HG03378 (cell line): ENCODE measurements around the gene SYCN.

Experiments
- ATAC-seq: cut with Tn5 transposase; IDR thresholded peaks from one replicate; pipeline ENCODE4 v1.9.1; 2021; ENCODE audit warnings: mild to moderate bottlenecking, moderate library complexity; ENCODE audit not compliant: unreplicated experiment

The SYCN gene

DNA sequence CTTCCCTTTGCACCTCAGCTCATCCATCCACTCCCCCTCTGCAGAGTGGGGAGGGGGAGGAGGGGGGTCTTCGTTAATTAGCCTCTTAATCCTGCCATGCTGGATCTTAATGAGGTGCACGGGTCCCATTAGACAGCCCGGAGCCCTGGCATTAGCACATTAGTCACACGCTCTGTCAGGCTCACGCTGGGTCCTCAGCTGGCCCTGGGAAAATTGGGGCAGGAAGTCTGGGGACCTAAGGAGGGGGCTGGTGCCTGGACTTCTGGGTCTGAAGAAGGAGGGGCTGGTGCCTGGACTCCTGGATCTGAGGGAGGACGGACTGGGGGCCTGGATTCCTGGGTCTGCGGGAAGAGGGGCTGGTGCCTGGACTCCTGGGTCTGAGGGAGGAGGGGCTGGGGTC, 7.7 kb downstream of the SYCN start:
- no peak for ATAC-seq

DNA sequence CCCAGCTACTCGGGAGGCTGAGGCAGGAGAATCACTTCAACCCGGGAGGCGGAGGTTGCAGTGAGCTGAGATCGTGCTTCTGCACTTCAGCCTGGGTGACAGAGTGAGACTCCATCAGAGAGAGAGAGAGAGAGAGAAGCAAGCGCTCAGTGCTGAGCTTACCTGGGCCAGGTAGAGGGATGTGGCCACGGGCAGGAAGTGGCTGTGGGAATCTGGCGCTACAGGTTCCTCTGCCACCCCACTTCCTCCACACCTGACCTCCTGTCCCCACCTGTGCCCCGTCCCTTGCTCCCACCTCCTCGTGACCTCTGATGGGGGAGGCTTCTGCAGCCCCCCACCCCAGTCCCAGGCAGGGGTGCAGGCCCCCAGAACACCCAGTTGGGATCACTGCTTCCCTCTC, 8.3 kb downstream of the SYCN start:
- ATAC-seq: no peak

DNA sequence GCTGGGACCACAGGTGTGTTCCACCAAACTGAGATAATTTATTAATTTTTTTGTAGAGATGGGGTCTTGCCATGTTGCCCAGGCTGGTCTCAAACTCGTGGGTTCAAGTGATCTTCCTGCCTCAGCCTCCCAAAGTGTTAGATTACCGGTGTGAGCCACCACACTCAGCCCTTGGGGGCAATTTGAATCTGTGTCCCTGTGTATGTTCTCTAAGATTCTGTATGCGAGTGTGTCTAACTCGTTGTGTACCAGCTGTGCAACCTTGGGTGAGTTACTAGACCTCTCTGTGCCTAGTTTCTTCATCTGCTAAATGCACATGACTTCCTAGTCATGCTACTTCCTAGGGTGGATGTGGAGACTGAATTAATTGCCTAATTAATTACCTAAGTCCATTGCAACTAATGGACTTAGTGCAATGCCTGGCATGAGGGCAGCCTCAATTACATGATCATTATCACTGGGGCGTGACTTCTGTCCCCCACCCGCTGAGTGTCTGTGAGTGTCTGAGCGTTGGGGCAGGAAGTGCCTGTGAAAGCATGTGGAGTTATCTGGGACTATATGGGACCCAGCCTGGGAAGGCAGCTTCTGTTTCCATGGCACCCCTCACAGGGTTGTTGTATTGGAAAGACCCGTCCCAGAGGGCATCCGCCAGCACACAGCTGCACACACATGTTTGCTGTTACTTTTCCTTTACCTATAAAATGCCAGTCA, 9.1 kb downstream of the SYCN start:
- ATAC-seq: no peak

DNA sequence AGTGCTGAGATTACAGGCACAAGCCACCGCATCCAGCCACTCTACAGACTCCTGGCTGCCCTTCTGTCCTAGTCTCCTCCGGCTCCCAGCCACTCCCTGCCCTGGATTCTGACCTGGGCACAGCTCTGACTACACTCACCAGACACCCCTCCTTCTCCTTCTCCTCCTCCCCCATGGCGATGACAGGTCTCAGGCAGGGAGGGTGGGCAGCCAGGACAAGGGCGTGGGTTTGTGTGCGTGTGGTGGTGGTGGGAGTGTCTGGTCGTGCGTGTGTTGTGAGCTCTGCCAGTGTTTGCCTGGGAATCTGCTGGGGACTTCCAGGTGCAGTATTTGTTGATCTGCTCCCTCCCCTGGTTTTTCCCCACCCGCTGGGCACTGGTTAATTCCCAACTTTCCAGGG, 10.3 kb downstream of the SYCN start:
- ATAC-seq: no peak

DNA sequence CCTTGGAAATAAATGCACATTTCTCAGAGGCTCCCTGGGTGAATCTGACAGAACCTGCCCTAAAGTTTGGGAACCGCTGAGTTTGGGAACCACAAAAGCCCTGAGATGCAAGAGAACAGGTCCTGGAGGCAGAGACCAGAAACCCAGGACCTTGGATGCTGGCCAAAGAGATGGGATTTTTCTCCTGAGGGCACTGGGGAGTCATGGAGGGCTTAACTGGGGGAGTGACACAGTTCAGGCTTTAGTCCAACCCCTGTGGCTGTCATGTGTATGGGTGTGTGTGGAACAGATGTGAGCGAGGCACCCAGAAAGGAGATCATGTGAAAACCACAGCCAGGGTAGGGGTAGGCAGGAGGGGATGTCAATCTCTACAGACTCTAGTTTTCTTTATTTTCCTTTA, 11.2 kb downstream of the SYCN start:
- no peak for ATAC-seq

DNA sequence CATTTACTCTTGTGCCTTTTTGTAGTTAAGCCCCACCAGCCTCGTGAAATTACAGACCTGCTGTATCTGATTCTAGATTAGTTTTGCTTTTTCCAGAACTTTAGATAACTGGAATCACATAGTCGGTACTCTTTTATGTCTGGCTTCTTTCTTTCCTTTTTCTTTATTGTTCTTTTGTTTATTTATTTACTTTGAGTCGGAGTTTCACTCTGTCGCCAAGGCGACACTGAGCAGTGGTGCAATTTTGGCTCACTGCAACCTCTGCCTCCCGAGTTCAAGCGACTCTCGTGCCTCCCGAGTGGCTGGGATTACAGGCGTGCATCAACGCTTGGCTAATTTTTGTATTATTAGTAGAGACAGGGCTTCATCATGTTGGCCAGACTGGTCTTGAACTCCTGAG, 13.3 kb downstream of the SYCN start:
- ATAC-seq: no peak

DNA sequence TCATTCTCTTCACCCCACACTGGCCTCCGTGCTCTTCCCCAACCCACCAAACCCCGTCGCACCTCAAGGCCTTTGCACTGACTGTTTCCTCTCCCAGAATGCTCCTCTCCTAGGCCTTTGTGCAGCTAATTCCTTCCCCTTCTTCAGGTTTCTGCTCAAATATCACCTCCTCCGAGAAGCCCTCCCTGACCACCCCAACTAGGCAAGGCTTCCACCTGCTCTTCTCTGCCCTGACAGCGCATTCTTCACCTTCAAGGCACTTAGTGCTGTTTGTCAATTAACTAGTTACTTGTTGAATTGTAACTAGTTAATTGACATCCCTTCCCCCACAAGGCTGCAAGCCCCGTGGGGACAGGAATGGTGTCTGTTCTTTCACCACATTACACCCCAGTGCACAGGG, 15.1 kb downstream of the SYCN start:
- ATAC-seq: no peak

DNA sequence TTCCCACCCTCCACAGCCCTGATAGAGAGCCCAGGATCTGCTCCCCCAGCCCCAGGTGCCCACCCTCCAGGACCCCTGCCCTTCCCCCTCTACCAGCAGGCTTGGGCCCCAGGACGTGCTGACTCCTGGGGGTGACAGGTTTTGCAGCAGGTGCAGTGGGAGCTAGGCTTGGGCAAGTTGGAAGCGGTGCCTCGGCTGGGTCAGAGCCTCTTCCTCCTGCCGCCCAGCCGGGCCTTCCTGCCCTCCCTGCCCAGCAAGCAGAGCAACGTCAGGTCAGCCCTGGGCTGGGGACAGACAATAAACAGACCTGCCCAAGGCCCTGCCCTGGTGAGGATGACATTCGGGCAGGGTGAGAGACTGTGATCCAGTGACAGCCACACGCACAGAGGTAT, 16.5 kb downstream of the SYCN start:
- no peak for ATAC-seq

DNA sequence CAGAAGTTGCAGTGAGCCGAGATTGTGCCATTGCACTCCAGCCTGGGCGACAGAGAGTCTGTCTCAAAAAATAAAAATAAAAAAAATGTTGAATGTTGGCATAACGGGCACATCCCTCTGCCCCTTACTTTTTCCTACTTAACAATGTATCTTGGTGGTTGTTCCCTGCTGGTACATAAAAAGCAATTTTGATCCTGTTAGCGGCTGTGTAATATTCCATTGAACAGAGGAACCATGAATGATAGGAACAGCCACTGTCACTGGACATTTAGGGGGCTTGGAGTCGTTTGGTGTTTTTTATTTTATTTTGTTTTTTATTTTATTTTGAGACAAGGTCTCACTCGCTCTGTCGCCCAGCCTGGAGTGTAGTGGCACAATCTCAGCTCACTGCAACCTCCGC, 17.7 kb downstream of the SYCN start:
- ATAC-seq: no peak

DNA sequence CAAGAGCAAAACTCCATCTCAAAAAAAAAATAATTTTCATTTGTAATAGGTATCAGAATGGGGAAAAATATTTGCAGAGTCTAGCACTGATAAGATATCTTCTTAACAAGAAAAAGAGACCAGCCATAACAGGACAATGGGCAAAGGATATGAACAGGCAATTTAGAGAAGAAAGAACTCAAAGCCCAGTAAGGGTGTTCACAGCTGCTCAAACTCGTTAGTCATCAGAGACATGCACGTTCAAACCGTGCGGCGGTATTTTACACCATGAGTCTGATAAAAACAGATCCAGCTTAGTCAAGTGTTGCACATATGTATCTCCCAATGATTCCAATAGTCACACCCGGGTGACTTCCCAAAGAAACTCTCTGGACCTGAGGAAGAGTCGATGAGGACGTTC, 21.0 kb downstream of the SYCN start:
- no peak for ATAC-seq

DNA sequence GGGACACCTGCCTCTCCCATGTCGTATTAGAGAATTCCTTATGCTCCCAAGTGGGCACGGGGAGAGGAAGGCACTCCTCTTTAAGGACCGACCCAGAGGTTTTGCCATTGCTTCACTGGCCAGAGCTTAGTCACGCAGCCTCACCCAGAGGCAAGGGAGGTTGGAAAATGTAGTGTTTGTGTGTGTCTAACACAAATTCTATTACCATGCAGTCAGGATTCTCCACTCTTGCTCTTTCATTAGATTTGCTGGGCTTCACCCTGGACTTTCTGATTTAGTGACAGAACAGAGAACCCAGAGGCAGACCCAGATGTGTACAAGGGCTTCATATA, 21.9 kb downstream of the SYCN start:
- ATAC-seq: no peak

DNA sequence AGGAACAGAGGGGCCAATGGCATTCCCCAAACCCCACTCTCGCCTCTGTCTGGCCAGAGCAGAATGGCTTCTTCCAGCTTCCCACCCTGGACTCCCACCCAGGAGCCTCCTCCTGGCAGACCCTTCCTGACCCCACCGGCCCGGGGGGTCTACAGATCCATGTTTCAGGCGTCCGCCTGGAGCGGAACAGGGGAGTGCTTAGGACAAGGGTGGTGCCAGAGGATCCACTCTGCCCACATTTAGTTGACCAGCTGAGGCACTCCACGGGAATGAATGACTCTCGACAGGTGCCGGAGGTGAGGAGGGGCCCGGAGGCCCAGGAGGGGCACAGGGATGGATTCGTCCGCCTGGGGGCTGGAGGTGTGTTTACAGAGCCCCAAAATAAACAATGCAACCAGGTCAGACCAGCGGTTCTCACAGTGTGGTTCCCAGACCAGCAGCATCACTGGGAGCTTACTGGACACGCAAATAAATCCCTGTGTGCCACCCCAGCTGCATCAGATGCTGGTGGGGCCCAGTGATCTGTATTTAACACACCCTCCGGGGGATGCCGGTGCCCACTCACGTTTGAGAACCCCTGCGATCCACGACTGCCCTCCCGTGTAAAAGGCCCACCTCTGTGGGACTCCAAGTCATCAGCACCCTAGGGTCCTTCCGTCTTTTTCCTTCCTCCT, 22.4 kb downstream of the SYCN start:
- no peak for ATAC-seq

DNA sequence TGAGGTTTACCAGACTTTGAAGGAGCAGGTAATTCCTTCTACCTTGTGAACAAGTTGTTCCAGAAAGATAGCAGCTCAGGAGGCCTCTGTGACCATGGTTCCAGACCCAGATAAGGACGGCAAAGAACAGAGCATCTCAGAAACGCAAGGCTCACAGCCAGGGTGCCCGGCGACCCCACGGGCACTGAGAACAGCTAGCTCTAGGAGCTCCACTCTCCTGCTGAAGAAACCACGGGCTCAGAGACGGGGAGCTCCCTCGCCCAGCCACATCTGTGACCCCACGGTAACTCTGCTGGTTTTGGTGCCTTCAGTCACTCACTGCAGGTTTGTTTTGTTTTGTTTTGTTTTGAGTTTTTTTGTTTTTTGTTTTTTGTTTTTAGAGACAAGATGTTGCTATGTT, 23.3 kb downstream of the SYCN start:
- no peak for ATAC-seq

DNA sequence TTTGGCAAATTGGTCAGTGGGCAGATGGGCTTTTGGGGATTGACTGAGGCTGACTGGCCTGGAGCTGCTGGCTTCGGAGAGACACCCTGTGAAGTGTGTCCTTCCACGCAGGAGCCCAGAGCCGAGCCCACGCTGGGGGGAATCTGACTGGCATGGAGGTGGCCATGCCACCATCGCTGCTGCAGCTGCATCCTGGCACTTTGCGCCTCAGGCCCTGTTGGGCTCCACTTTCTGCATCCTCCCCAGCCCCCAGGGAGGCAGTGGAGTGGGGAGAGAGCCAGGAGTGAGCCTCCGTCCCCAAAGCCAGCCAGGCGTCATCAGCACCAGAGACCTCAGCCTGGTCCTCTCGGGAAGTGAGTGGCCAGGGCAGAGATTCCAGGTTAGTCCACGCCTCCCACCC, 24.3 kb downstream of the SYCN start:
- ATAC-seq: no peak

DNA sequence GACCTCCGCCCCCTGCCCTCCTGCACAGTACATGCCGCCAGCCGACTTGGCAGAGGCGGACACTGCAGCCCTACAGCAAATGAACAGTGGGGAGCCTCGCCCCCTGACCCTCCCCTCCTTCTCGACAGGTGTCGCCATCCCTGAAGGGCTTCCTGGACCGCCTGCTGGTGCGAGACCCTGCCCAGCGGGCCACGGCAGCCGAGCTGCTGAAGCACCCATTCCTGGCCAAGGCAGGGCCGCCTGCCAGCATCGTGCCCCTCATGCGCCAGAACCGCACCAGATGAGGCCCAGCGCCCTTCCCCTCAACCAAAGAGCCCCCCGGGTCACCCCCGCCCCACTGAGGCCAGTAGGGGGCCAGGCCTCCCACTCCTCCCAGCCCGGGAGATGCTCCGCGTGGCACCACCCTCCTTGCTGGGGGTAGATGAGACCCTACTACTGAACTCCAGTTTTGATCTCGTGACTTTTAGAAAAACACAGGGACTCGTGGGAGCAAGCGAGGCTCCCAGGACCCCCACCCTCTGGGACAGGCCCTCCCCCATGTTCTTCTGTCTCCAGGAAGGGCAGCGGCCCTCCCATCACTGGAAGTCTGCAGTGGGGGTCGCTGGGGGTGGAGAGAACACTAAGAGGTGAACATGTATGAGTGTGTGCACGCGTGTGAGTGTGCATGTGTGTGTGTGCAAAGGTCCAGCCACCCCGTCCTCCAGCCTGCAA, 25.6 kb downstream of the SYCN start:
- no peak for ATAC-seq

DNA sequence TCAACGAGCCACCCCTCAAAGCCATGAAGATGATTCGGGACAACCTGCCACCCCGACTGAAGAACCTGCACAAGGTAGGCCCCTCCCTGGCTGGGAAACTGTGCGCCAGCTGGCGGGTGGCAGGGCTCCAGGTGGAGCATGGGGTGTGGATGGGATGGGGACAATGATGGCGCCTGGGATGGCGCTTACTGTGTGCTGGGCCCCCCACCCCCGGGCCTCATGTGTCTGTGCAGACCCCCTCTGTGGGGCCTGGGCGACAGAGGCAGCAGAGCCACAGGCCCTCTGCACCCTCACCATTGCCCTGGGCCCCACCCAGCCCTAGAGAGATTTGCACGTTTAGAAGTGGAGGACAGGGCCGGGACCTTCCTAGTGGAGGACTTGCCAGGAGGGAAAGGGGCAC, 26.3 kb downstream of the SYCN start:
- no peak for ATAC-seq

DNA sequence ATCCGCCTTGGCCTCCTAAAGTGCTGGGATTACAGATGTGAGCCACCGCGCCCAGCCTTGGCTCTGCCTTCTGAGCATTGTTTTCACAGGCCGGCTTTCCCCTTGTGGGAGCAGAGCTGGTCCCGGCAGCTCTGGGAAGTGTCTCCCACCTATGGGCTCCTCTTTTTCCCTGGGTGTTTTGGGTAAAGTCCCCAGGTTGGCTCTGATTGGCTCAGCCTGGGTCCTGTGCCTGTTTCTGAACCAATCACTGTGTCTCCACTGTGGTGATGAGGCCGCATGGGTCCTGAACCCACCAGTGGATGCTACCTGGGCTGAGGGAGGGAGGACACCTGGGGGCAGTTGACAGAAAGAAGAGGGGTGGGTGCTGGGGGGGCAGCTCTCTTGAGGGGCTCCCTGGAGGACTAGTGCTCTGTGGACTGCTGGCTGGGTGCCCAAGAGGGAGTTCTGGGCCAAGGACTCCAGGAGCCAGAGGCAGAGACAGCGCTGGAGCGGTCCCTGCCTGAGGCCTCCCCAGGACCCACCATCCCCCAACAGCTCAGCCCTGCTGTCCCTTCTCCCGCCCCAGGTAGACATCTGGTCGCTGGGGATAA, 26.9 kb downstream of the SYCN start:
- ATAC-seq: no peak

DNA sequence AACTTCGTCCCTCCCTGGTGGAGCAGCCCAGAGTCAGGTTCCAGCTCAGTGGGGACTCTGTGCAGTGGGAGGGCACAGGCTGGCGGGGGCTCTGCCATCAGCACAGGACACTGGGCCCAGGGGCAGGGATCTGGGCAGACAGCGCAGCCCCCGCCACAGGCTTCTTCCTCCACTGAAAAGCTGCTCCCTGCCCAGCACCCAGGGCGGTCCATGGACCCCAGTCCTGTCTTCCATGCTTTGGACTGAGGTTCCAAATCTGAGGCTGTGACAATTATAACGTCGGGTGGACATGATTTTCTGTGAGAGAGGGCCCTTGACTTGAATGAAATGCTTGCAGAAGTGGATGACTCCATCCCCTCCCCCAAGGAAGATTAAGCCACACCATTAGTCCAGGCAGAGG, 28.5 kb downstream of the SYCN start:
- ATAC-seq: no peak

DNA sequence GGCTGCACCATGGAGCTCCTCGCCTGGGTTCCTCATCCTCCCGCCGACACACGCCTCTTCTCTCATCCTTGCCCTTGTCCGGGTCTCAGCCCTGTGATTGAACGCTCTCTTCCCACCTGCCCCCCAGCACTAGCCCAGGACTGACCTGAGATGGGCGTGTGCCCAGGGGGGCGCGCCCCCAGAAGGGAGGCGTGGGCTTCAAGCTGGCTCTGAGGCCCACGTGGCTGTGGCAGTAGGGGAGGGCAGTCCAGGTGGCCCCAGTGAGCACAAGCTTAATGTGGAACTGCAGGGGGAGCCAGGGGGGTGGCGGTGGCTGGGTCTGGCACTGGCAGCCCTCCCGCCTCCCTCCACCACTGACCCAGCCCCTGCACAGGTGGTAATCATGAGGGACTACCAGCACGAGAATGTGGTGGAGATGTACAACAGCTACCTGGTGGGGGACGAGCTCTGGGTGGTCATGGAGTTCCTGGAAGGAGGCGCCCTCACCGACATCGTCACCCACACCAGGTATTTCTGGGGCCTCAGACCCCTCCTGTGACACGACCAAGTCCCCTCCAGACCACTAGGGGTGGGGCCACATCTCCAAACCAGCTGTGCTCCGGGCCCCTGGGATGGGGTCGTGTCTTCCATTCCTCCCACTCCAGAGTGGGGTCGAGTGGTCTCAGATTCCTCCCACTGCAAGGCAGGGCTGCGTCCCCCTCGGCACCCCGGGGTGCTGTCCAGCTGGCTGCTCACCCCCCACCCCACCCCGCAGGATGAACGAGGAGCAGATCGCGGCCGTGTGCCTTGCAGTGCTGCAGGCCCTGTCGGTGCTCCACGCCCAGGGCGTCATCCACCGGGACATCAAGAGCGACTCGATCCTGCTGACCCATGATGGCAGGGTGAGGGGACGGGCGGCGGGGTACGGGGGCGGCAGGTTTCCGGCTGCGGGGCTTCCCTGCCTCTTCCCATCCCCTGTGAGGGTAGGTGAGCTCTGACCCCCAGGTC, 29.2 kb downstream of the SYCN start:
- no peak for ATAC-seq

DNA sequence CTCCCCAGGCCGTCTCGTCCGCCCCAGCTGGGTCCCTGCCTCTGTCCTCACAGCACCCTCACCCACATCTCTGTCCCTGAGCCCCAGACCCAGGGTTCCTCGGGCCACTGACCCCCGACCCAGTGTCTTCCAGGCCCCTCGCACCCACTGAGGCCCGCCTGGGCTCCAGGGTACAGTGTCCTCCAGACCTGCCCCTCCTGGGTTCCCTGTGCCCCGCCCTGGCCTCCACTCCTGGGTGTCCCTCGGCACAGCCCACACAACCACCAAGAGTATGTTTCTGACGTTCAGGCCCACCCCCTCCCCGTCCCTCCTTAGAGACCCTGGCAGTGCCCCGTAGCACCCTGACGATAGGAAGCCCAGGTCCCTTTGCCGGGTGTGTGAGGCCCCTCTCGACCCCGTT, 29.9 kb downstream of the SYCN start:
- ATAC-seq: no peak

DNA sequence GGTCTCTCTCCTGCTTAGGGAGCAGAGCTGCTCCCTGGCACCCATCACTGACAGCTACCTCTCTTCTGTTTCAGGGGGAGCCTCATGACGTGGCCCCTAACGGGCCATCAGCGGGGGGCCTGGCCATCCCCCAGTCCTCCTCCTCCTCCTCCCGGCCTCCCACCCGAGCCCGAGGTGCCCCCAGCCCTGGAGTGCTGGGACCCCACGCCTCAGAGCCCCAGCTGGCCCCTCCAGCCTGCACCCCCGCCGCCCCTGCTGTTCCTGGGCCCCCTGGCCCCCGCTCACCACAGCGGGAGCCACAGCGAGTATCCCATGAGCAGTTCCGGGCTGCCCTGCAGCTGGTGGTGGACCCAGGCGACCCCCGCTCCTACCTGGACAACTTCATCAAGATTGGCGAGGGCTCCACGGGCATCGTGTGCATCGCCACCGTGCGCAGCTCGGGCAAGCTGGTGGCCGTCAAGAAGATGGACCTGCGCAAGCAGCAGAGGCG, 30.5 kb downstream of the SYCN start:
- ATAC-seq: no peak
